ENCODE measurements around the gene ENDOD1.

Gene ENDOD1

DNA sequence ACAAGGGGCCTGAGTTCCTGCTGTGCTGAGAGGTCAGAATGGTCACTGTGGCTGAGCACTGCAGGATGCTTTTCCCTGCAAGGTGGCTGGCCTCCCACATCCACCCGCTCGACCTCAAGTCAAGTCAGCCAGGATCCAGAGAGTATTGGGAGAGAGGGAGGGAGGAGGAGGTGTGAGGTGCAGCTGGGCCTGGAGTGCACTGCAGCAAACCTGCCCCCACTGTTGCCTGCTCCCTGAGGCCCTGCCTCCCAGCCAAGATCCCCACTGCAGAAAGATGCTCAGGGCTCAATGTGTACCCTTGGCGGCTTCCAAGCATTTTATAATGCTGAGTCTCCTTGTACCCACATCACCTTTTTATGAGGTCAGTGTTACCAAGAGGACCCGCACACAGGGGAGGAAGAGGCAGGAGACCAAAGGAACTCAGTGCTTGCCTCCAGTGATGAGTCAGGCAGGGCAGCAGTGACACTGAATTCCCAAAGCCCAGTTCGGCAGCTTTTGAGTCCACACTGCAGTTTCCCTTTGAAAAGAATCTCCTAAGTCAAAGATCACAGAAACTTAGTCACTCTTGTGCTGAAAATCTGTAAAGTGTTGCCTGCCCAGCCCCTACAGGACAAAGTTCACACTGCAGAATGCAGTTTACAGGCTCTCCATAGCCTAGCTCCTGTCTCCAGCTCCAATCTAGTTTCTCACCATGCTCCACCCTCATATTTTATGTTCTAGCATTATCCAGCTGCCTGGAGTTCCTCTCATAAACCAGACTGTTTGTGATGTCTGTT lies 3.1 kb downstream of the ENDOD1 start:
- H3K79me2 ChIP-seq (ENCODE audit: low read length) = 0 out of 2 replicates have a peak, but pooled peaks cover 9% of the 10 kb centered on the region
- H4K20me1 ChIP-seq (ENCODE audit: insufficient read depth, low read length) = no peaks in the 10 kb centered on the region; the same call in 1 of the 2 replicates
- peak; percentile 35 for DNase-seq
- no peak overlapping the region for H3K9ac ChIP-seq (ENCODE audit: low read length)
- no peaks in the 10 kb centered on the region for H3K36me3 ChIP-seq (replicated peaks; ENCODE audit: insufficient read depth, low read length)
- no peaks in the 10 kb centered on the region for H3K9me3 ChIP-seq (replicated peaks; ENCODE audit: insufficient read depth, low read length)
- no peaks in the 10 kb centered on the region for H3K9me2 ChIP-seq (replicated peaks; ENCODE audit: insufficient read depth, low read length)
- no peak overlapping the region for H3K27ac ChIP-seq (ENCODE audit: low read length)
- H3K4me1 ChIP-seq (ENCODE audit: low read length) = peaks cover 28% of the 10 kb centered on the region
- TF ChIP-seq EZH2 (optimal IDR thresholded peaks at IDR 0.05; ENCODE audit: low read depth, low read length) (no peak), EZH2phosphoT487 (IDR thresholded peaks at IDR 0.05; ENCODE audit: low read length) (no peak)
- TF ChIP-seq, protein P1, sequence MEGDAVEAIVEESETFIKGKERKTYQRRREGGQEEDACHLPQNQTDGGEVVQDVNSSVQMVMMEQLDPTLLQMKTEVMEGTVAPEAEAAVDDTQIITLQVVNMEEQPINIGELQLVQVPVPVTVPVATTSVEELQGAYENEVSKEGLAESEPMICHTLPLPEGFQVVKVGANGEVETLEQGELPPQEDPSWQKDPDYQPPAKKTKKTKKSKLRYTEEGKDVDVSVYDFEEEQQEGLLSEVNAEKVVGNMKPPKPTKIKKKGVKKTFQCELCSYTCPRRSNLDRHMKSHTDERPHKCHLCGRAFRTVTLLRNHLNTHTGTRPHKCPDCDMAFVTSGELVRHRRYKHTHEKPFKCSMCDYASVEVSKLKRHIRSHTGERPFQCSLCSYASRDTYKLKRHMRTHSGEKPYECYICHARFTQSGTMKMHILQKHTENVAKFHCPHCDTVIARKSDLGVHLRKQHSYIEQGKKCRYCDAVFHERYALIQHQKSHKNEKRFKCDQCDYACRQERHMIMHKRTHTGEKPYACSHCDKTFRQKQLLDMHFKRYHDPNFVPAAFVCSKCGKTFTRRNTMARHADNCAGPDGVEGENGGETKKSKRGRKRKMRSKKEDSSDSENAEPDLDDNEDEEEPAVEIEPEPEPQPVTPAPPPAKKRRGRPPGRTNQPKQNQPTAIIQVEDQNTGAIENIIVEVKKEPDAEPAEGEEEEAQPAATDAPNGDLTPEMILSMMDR (IDR thresholded peaks at IDR 0.05; ENCODE audit: low read length) = peak; percentile 63
- 0 out of 2 replicates have a peak, but pooled peaks cover 3% of the 10 kb centered on the region for H3K27me3 ChIP-seq (replicated peaks; ENCODE audit: insufficient read depth, low read length)
- H3K4me3 ChIP-seq (ENCODE audit: low read length) = no peak overlapping the region
- H3F3A ChIP-seq (ENCODE audit: insufficient read depth, low read length) = peaks cover 15% of the 10 kb centered on the region
- H2AFZ ChIP-seq (ENCODE audit: low read length) = no peak overlapping the region
- no peak overlapping the region for H3K4me2 ChIP-seq (ENCODE audit: low read depth, low read length)

DNA sequence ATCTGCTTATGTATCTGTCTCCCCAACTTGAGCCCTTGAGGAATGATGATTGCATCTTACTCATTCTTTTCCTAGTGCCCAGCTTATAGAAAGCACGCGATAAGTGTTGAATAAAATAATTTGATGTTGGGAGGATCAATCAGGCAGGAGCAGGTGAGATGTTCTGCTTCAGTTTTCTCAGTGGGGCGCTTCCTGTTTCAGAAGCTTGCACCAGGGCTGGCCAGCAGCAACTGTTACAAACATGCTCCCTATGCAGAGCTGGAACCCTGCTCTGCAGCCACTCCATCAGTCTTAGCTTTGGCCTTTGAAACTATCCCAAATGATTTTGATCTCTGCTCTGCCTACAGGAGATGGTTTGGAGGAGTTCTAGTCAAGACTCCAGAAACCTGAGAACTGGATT lies 3.9 kb downstream of the ENDOD1 start:
- 0 out of 2 replicates have a peak, but pooled peaks cover 9% of the 10 kb centered on the region for H3K79me2 ChIP-seq (ENCODE audit: low read length)
- H3K9me2 ChIP-seq (replicated peaks; ENCODE audit: insufficient read depth, low read length) = no peaks in the 10 kb centered on the region
- no peak overlapping the region for H3K9ac ChIP-seq (ENCODE audit: low read length)
- no peak overlapping the region for H3K4me3 ChIP-seq (ENCODE audit: low read length)
- no peak overlapping the region for H3K27ac ChIP-seq (ENCODE audit: low read length)
- H3F3A ChIP-seq (ENCODE audit: insufficient read depth, low read length) = peaks cover 11% of the 10 kb centered on the region
- no peak overlapping the region for H3K4me2 ChIP-seq (ENCODE audit: low read depth, low read length)
- no peaks in the 10 kb centered on the region for H3K9me3 ChIP-seq (replicated peaks; ENCODE audit: insufficient read depth, low read length)
- DNase-seq = no peak
- TF ChIP-seq EZH2 (optimal IDR thresholded peaks at IDR 0.05; ENCODE audit: low read depth, low read length) (no peak), EZH2phosphoT487 (IDR thresholded peaks at IDR 0.05; ENCODE audit: low read length) (no peak)
- TF ChIP-seq, protein P1 (IDR thresholded peaks at IDR 0.05; ENCODE audit: low read length) = no peak
- no peak overlapping the region for H2AFZ ChIP-seq (ENCODE audit: low read length)
- no peaks in the 10 kb centered on the region for H3K36me3 ChIP-seq (replicated peaks; ENCODE audit: insufficient read depth, low read length)
- peaks cover 25% of the 10 kb centered on the region for H3K4me1 ChIP-seq (ENCODE audit: low read length)
- 0 out of 2 replicates have a peak, but pooled peaks cover 3% of the 10 kb centered on the region for H3K27me3 ChIP-seq (replicated peaks; ENCODE audit: insufficient read depth, low read length)
- H4K20me1 ChIP-seq (ENCODE audit: insufficient read depth, low read length) = no peaks in the 10 kb centered on the region; the same call in 1 of the 2 replicates

GRCh38 chr11:95095858-95096587 lies 6.4 kb downstream of the ENDOD1 start:
- DNase-seq = peak; percentile 55

More at GRCh38 chr11:95095858-95096587, 6.4 kb downstream of the ENDOD1 start:
- Histone ChIP-seq H3K79me2 (ENCODE audit: low read length) (0 out of 2 replicates have a peak, but pooled peaks cover 2% of the 10 kb centered on the region), H4K20me1 (ENCODE audit: insufficient read depth, low read length) (no peaks in the 10 kb centered on the region; the same call in 1 of the 2 replicates), H3K4me1 (ENCODE audit: low read length) (peaks cover 14% of the 10 kb centered on the region), H3K4me2 (ENCODE audit: low read depth, low read length) (peak overlapping the region; percentile 19), H2AFZ (ENCODE audit: low read length) (no peak overlapping the region), H3K9me3 (replicated peaks; ENCODE audit: insufficient read depth, low read length) (no peaks in the 10 kb centered on the region), H3K27ac (ENCODE audit: low read length) (no peak overlapping the region), H3K4me3 (ENCODE audit: low read length) (no peak overlapping the region), H3K9me2 (replicated peaks; ENCODE audit: insufficient read depth, low read length) (no peaks in the 10 kb centered on the region), H3K36me3 (replicated peaks; ENCODE audit: insufficient read depth, low read length) (no peaks in the 10 kb centered on the region), H3K27me3 (replicated peaks; ENCODE audit: insufficient read depth, low read length) (0 out of 2 replicates have a peak, but pooled peaks cover 3% of the 10 kb centered on the region), H3K9ac (ENCODE audit: low read length) (no peak overlapping the region), H3F3A (ENCODE audit: insufficient read depth, low read length) (no peaks in the 10 kb centered on the region)
- TF ChIP-seq EZH2 (optimal IDR thresholded peaks at IDR 0.05; ENCODE audit: low read depth, low read length) = no peak
- TF ChIP-seq EZH2phosphoT487 (IDR thresholded peaks at IDR 0.05; ENCODE audit: low read length) = no peak
- TF ChIP-seq, protein P1 (IDR thresholded peaks at IDR 0.05; ENCODE audit: low read length) = no peak

Measured in MM.1S (cell line).